GM12864 (cell line): ENCODE measurements around the gene LPCAT1.
"Not testable (repeated sequence)": the region's sequence is repeated elsewhere in the genome, so short reads cannot be mapped to it uniquely, and the experiment has no call there.

Experiments used
- DNase-seq: peaks from one replicate; pipeline ENCODE4 v3.0.0-alpha.2; 2011; ENCODE audit warnings: low read depth
- H3K4me3 ChIP-seq: 2 replicates; pipeline ENCODE4 v1.5.1; 2011; ENCODE audit warnings: mild to moderate bottlenecking, low read depth, low read length, control low read depth
- CTCF ChIP-seq: IDR thresholded peaks from 2 replicates; pipeline ENCODE4 v1.5.1; 2011; ENCODE audit warnings: low read depth, mild to moderate bottlenecking, moderate library complexity, low read length, control low read depth, inconsistent platforms; ENCODE audit errors: missing control alignments

Gene LPCAT1

GRCh38 chr5:1564824-1565736, 41.3 kb upstream of the LPCAT1 start:
- no peak overlapping the region for H3K4me3 ChIP-seq
- DNase-seq = no peak
- TF ChIP-seq CTCF = no peak

- TF ChIP-seq CTCF = no peak
- DNase-seq = no peak
- H3K4me3 ChIP-seq = no peak overlapping the region
These were observed 40.5 kb upstream of the LPCAT1 start for GRCh38 chr5:1564182-1564748.

- no peak for DNase-seq
- no peak for TF ChIP-seq CTCF
- H3K4me3 ChIP-seq = no peak overlapping the region
These were observed 39.9 kb upstream of the LPCAT1 start for GRCh38 chr5:1563617-1564181.

- TF ChIP-seq CTCF = no peak
These were observed 39.3 kb upstream of the LPCAT1 start for GRCh38 chr5:1563051-1563461.

GRCh38 chr5:1562599-1562998, 38.8 kb upstream of the LPCAT1 start:
- no peak for DNase-seq
- no peak for TF ChIP-seq CTCF
- no peak overlapping the region for H3K4me3 ChIP-seq

More at GRCh38 chr5:1563051-1563461, 39.3 kb upstream of the LPCAT1 start:
- no peak for DNase-seq
- H3K4me3 ChIP-seq = no peak overlapping the region

- DNase-seq = no peak
- no peak for TF ChIP-seq CTCF
- H3K4me3 ChIP-seq = no peak overlapping the region
These were observed 37.7 kb upstream of the LPCAT1 start for GRCh38 chr5:1561402-1561929.

- not testable (repeated sequence) for DNase-seq, H3K4me3 ChIP-seq
These were observed 36.7 kb upstream of the LPCAT1 start for GRCh38 chr5:1560499-1560898.
